ENCODE measurements around the gene DYNC2I2.
"Not testable (repeated sequence)": the region's sequence is repeated elsewhere in the genome, so short reads cannot be mapped to it uniquely, and the experiment has no call there.

DNA sequence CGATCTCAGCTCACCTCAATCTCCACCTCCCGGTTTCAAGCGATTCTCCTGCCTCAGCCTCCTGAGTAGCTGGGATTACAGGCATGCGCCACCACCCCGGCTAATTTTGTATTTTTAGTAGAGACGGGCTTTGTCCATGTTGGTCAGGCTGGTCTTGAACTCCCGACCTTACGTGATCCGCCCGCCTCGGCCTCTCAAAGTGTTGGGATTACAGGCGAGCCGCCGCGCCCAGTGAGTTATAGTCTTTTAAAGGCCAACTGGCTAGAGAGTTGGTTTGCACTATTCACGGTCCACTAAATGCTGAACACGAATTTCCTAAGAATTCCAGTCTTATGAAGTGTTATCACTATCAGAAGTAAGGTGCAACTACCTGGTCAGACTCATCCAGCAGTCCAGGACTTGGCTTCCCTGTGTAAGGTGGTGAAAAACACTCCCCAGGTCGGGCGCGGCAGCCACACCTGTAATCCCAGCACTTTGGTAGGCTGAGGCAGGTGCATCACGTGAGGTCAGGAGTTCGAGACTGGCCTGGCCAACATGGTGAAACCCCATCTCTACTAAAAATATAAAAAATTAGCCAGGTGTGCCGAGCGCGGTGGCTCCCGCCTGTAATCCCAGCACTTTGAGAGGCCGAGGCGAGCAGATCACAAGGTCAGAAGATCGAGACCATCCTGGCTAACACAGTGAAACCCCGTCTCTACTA lies 42.6 kb upstream of the DYNC2I2 start:
- TF ChIP-seq, protein P1, sequence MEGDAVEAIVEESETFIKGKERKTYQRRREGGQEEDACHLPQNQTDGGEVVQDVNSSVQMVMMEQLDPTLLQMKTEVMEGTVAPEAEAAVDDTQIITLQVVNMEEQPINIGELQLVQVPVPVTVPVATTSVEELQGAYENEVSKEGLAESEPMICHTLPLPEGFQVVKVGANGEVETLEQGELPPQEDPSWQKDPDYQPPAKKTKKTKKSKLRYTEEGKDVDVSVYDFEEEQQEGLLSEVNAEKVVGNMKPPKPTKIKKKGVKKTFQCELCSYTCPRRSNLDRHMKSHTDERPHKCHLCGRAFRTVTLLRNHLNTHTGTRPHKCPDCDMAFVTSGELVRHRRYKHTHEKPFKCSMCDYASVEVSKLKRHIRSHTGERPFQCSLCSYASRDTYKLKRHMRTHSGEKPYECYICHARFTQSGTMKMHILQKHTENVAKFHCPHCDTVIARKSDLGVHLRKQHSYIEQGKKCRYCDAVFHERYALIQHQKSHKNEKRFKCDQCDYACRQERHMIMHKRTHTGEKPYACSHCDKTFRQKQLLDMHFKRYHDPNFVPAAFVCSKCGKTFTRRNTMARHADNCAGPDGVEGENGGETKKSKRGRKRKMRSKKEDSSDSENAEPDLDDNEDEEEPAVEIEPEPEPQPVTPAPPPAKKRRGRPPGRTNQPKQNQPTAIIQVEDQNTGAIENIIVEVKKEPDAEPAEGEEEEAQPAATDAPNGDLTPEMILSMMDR (conservative IDR thresholded peaks at IDR 0.05; ENCODE audit: low read length), result not testable (repeated sequence)
- TF ChIP-seq EZH2phosphoT487 (IDR thresholded peaks at IDR 0.05; ENCODE audit: borderline replicate concordance), result not testable (repeated sequence)
